ENCODE data around the gene IFRD2. TPM values are rescaled to one million over a fixed set of nuclear protein-coding genes. Genes with fewer than 3 reads are reported as not detected.

Gene IFRD2
- total RNA-seq, 6 experiments from 2014 or later, result 71.2 to 102 (median 74.6) TPM

DNA sequence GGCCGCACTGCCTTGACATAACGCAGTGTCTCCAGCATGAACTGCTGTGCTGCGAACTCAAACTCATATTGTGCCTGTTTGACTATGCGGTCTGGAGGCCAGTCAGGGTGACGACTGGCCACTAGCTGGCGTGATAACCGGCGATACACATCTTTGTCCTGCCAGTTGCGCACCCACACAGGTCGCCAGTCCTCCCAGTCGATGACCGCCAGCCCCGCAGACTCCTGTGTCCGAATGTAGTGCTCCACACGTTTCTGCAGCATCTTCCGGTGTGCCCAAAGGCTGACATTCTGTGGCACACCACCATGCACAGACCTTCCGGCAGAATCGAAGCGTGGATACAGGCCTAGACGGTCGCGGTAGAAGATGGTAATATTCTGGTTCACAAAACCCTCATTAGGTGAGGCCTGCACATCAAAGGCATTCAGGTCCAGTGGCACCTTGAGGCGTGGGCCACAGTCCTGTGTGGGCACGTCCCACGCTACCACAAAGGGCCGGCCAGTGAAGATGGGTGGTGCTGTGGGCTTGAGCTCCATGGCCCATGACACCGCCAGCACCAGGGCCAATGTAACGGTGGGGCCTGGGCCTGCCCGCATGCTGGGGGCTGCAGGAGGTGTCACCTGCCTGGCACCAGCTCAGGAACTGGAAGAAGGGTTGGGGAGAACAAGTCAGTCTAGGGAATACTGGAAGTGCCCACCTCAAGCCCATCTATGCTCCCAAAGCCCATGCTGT, 27.8 kb upstream of the IFRD2 start:
- Mint-ChIP-seq H3K4me1 (ENCODE audit: low read depth) (peaks cover 21% of the 10 kb centered on the region), H3K4me3 (peak overlapping the region; percentile 93), H3K36me3 (ENCODE audit: low read depth) (peaks cover 11% of the 10 kb centered on the region), H3K9me3 (no peaks in the 10 kb centered on the region), H3K27ac (peak overlapping the region; percentile 71; the same call in 1 of the 2 replicates), H3K27me3 (ENCODE audit: insufficient read depth) (peaks cover 2% of the 10 kb centered on the region)
- no peak for DNase-seq
- TF ChIP-seq, protein P1, sequence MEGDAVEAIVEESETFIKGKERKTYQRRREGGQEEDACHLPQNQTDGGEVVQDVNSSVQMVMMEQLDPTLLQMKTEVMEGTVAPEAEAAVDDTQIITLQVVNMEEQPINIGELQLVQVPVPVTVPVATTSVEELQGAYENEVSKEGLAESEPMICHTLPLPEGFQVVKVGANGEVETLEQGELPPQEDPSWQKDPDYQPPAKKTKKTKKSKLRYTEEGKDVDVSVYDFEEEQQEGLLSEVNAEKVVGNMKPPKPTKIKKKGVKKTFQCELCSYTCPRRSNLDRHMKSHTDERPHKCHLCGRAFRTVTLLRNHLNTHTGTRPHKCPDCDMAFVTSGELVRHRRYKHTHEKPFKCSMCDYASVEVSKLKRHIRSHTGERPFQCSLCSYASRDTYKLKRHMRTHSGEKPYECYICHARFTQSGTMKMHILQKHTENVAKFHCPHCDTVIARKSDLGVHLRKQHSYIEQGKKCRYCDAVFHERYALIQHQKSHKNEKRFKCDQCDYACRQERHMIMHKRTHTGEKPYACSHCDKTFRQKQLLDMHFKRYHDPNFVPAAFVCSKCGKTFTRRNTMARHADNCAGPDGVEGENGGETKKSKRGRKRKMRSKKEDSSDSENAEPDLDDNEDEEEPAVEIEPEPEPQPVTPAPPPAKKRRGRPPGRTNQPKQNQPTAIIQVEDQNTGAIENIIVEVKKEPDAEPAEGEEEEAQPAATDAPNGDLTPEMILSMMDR (IDR thresholded peaks at IDR 0.05), result peak; percentile 36; the same call in 1 of the 2 replicates

- TF ChIP-seq, protein P1 (IDR thresholded peaks at IDR 0.05), result no peak
- Mint-ChIP-seq H3K4me3 (0 out of 2 replicates have a peak overlapping the region, but pooled peaks have one; percentile 20), H3K4me1 (ENCODE audit: low read depth) (peaks cover 21% of the 10 kb centered on the region), H3K9me3 (no peaks in the 10 kb centered on the region), H3K36me3 (ENCODE audit: low read depth) (peaks cover 12% of the 10 kb centered on the region), H3K27ac (no peak overlapping the region), H3K27me3 (ENCODE audit: insufficient read depth) (peaks cover 2% of the 10 kb centered on the region)
- DNase-seq, result no peak
Measured at GRCh38 chr3:50319181-50319893, 27.1 kb upstream of the IFRD2 start.

DNA sequence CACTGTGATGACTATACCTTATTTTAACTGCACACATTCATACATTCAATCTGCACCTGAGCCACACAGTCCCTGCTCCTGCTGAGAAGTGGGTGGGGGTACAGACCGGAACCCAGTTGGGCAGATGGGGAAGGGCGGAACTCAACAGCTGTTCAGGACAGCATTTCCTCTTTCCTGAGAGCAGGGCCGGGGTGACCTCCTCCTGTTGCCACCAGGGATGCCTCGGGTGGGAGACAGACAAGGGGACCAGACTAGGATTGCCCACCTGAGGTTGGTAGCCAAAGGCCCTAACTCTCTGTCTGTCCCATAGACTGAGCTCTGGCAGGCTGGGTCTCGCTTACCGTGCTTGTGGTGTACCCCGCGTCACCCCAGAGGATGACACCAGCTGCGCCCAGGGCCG, 26.4 kb upstream of the IFRD2 start:
- no peak for DNase-seq
- Mint-ChIP-seq H3K36me3 (ENCODE audit: low read depth) (peaks cover 12% of the 10 kb centered on the region), H3K27me3 (ENCODE audit: insufficient read depth) (peaks cover 2% of the 10 kb centered on the region), H3K4me3 (no peak overlapping the region), H3K27ac (no peak overlapping the region), H3K9me3 (no peaks in the 10 kb centered on the region), H3K4me1 (ENCODE audit: low read depth) (peaks cover 27% of the 10 kb centered on the region)
- TF ChIP-seq, protein P1 (IDR thresholded peaks at IDR 0.05), result no peak

GRCh38 chr3:50318163-50318562, 25.9 kb upstream of the IFRD2 start:
- H3K36me3 Mint-ChIP-seq (ENCODE audit: low read depth), result peaks cover 12% of the 10 kb centered on the region
- H3K4me1 Mint-ChIP-seq (ENCODE audit: low read depth), result peaks cover 28% of the 10 kb centered on the region
- H3K27ac Mint-ChIP-seq, result no peak overlapping the region
- DNase-seq, result no peak
- H3K4me3 Mint-ChIP-seq, result no peak overlapping the region
- H3K27me3 Mint-ChIP-seq (ENCODE audit: insufficient read depth), result peaks cover 2% of the 10 kb centered on the region
- no peaks in the 10 kb centered on the region for H3K9me3 Mint-ChIP-seq
- TF ChIP-seq, protein P1 (IDR thresholded peaks at IDR 0.05), result no peak

DNA sequence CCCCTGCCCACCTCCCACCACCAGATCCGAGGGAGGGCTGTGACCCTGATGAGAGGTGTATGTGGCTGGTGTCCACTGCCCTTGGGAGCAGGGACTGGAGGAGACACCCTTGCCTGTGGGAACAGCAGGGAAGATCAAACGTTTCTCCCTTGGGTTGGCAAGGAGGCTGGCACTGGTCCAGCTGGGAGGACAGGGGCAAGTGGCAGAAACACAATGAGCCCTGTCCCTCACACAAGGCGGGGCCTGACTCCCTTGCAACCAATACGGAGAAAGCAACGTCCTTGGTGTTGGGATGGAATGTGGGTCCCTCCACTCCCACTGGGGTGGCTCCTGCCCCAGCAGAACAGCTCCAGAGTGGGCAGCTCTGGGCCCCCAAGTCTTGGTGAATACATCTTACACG, 25.1 kb upstream of the IFRD2 start:
- DNase-seq, result no peak
- Mint-ChIP-seq H3K36me3 (ENCODE audit: low read depth) (peaks cover 12% of the 10 kb centered on the region), H3K9me3 (no peaks in the 10 kb centered on the region), H3K4me3 (no peak overlapping the region), H3K27me3 (ENCODE audit: insufficient read depth) (peaks cover 2% of the 10 kb centered on the region), H3K4me1 (ENCODE audit: low read depth) (peaks cover 28% of the 10 kb centered on the region), H3K27ac (no peak overlapping the region)
- TF ChIP-seq, protein P1 (IDR thresholded peaks at IDR 0.05), result no peak
